GM21576 (cell line): ENCODE results near the gene COL12A1.

Experiments used
- ATAC-seq: cut with Tn5 transposase; IDR thresholded peaks from one replicate; pipeline ENCODE4 v1.9.1; 2021; ENCODE audit warnings: mild to moderate bottlenecking, moderate library complexity; ENCODE audit not compliant: unreplicated experiment

COL12A1 gene

GRCh38 chr6:75052491-75052890 is 153.4 kb downstream of the COL12A1 start:
- ATAC-seq: no peak

- no peak for ATAC-seq
Observed at GRCh38 chr6:75049308-75049707, 156.5 kb downstream of the COL12A1 start.

DNA sequence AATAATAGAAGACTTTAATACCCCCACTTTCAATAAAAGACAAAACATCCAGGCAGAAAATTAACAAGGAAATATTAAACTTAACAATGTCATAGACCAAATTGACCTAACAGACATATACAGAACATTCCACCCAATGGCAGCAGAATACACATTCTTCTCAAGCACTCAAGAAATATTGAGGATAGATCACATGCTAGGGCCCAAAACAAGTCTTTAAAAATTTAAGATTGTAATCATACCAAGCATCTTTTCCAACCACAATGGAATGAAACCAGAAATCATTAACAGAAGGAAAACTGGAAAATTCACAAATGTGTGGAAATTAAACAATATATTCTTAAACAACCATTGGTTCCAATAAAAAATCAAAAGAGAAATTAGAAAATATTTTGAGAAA is 161.0 kb downstream of the COL12A1 start:
- ATAC-seq: no peak

GRCh38 chr6:75041381-75041780 is 164.5 kb downstream of the COL12A1 start:
- ATAC-seq: no peak
